22Rv1 (cell line): ENCODE measurements around the gene MAML1.

Source experiments
- CTCF ChIP-seq: fragments of 450-650 bp; IDR thresholded peaks from 2 replicates; pipeline ENCODE4 v1.5.1; 2017; ENCODE audit warnings: mild to moderate bottlenecking
- ZFX ChIP-seq: fragments of 450-650 bp; IDR thresholded peaks from 2 replicates; pipeline ENCODE4 v1.6.1; 2017; ENCODE audit warnings: antibody characterized with exemption, borderline replicate concordance

- TF ChIP-seq CTCF (no peak), ZFX (no peak)
Measured at GRCh38 chr5:179730852-179731251, 1.8 kb upstream of the MAML1 start.
